ENCODE data around the gene UBL7. TPM values are rescaled to one million over a fixed set of nuclear protein-coding genes. Genes with fewer than 3 reads are reported as not detected.

The UBL7 gene
- total and polyA plus RNA-seq, 4 donors, result 12.7 to 19.5 (median 18.2) TPM

DNA sequence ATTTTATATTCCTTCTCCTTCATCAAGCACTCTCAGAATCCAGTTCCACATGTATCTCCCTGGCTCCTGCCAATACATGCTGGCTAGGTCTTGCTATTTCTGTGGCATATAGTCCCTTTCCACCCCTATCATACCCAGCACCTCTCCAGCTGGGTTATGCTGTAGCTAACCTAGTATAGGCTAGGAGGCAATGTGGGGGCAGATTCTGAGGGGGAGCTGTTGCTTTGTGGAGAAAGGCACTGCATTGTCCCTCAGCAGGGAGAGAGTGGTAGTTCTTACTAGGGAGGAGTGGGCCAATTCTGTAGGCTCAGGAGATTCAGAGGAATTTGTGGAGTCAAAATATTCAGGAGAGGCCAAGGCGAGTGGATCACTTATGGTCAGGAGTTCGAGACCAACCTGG lies 39.4 kb upstream of the UBL7 start:
- no peak for DNase-seq (ENCODE audit: low spot score)
- 98% methylated on average over 2 of the region's 2 CpGs for WGBS
- H3K4me3 ChIP-seq (ENCODE audit: low read depth in 1 of 3, low read length in 3 of 3), result no peak overlapping the region
- H3K27me3 ChIP-seq (ENCODE audit: control insufficient read depth in 4 of 4, insufficient read depth in 4 of 4, low read length in 3 of 4), result no peaks in the 10 kb centered on the region
- no peak for TF ChIP-seq SP1 (IDR thresholded peaks at IDR 0.05)
- no peak for TF ChIP-seq YY1 (IDR thresholded peaks at IDR 0.05)
- no peak for TF ChIP-seq FOXA2 (IDR thresholded peaks at IDR 0.05)
- TF ChIP-seq EGR1 (IDR thresholded peaks at IDR 0.05; ENCODE audit: low read depth in 2 of 2), result no peak
- TF ChIP-seq HNF4G (IDR thresholded peaks at IDR 0.05), result no peak
- TF ChIP-seq FOXA1 (IDR thresholded peaks at IDR 0.05), result no peak
- TF ChIP-seq, protein P1, sequence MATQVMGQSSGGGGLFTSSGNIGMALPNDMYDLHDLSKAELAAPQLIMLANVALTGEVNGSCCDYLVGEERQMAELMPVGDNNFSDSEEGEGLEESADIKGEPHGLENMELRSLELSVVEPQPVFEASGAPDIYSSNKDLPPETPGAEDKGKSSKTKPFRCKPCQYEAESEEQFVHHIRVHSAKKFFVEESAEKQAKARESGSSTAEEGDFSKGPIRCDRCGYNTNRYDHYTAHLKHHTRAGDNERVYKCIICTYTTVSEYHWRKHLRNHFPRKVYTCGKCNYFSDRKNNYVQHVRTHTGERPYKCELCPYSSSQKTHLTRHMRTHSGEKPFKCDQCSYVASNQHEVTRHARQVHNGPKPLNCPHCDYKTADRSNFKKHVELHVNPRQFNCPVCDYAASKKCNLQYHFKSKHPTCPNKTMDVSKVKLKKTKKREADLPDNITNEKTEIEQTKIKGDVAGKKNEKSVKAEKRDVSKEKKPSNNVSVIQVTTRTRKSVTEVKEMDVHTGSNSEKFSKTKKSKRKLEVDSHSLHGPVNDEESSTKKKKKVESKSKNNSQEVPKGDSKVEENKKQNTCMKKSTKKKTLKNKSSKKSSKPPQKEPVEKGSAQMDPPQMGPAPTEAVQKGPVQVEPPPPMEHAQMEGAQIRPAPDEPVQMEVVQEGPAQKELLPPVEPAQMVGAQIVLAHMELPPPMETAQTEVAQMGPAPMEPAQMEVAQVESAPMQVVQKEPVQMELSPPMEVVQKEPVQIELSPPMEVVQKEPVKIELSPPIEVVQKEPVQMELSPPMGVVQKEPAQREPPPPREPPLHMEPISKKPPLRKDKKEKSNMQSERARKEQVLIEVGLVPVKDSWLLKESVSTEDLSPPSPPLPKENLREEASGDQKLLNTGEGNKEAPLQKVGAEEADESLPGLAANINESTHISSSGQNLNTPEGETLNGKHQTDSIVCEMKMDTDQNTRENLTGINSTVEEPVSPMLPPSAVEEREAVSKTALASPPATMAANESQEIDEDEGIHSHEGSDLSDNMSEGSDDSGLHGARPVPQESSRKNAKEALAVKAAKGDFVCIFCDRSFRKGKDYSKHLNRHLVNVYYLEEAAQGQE (IDR thresholded peaks at IDR 0.05), result no peak
- TF ChIP-seq HNF4A (conservative IDR thresholded peaks at IDR 0.05), result no peak
- H3K4me1 ChIP-seq (ENCODE audit: control insufficient read depth in 4 of 4, insufficient read depth in 4 of 4, low read length in 3 of 4), result no peaks in the 10 kb centered on the region
- no peaks in the 10 kb centered on the region for H3K9me3 ChIP-seq (ENCODE audit: control insufficient read depth in 4 of 4, low read length in 3 of 4)
- no peak overlapping the region for H3K27ac ChIP-seq (ENCODE audit: low read depth in 1 of 2, low read length in 2 of 2)
- no peaks in the 10 kb centered on the region for H3K36me3 ChIP-seq (ENCODE audit: control insufficient read depth in 4 of 4, insufficient read depth in 3 of 4, low read depth in 1 of 4, low read length in 3 of 4)
- H3K9ac ChIP-seq (ENCODE audit: low read depth in 1 of 2, low read length in 2 of 2), result no peak overlapping the region

DNA sequence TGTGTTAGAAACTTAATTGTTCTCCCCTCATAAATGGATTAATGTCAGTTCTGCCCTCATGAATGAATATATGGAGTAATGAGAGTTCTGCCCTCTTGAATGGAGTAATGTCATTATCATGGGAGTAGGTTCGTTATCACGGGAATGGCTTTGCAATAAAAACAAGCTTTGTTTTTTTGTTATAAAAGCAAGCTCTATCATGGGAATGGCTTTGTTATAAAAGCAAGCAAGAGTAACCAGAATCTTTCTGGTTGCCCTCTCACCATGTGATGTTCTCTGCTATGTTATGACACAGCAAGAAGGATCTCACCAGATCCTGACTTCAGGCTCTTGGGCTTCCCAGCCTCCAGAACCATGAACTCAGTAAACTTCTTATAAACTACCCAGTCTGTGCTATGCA lies 38.4 kb upstream of the UBL7 start:
- H3K27ac ChIP-seq (ENCODE audit: low read depth in 1 of 2, low read length in 2 of 2), result no peak overlapping the region
- TF ChIP-seq FOXA2 (IDR thresholded peaks at IDR 0.05), result no peak
- TF ChIP-seq, protein P1 (IDR thresholded peaks at IDR 0.05), result no peak
- DNase-seq (ENCODE audit: low spot score), result no peak
- H3K9me3 ChIP-seq (ENCODE audit: control insufficient read depth in 4 of 4, low read length in 3 of 4), result no peaks in the 10 kb centered on the region
- H3K4me1 ChIP-seq (ENCODE audit: control insufficient read depth in 4 of 4, insufficient read depth in 4 of 4, low read length in 3 of 4), result no peaks in the 10 kb centered on the region
- no peak overlapping the region for H3K4me3 ChIP-seq (ENCODE audit: low read depth in 1 of 3, low read length in 3 of 3)
- H3K27me3 ChIP-seq (ENCODE audit: control insufficient read depth in 4 of 4, insufficient read depth in 4 of 4, low read length in 3 of 4), result no peaks in the 10 kb centered on the region
- no peaks in the 10 kb centered on the region for H3K36me3 ChIP-seq (ENCODE audit: control insufficient read depth in 4 of 4, insufficient read depth in 3 of 4, low read depth in 1 of 4, low read length in 3 of 4)
- WGBS, result 95% methylated on average over 2 of the region's 2 CpGs
- no peak overlapping the region for H3K9ac ChIP-seq (ENCODE audit: low read depth in 1 of 2, low read length in 2 of 2)

DNA sequence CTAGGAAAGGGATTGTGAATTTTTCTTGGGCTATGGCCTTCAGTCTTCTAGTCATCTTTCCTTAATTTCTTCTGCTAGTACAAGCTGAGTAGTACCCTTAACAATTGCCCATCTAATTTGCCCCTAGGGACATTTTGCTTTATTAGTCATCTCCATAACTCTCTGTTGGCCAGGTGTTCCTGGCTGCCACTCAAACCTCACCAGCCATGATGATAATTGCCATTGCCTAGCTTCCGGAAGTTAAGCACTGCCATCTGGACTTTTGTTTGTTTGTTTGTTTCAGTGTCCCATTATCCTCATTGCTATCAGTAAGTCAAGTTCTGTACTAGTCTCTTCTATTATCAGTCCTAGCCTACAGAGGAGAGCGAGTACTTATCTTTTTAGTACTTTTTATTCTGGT lies 36.6 kb upstream of the UBL7 start:
- no peak for TF ChIP-seq RAD21 (IDR thresholded peaks at IDR 0.05)
- no peak for TF ChIP-seq HNF4G (IDR thresholded peaks at IDR 0.05)
- no peak for TF ChIP-seq JUND (IDR thresholded peaks at IDR 0.05)
- TF ChIP-seq, protein P2, sequence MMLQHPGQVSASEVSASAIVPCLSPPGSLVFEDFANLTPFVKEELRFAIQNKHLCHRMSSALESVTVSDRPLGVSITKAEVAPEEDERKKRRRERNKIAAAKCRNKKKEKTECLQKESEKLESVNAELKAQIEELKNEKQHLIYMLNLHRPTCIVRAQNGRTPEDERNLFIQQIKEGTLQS (IDR thresholded peaks at IDR 0.05), result no peak
- TF ChIP-seq YY1 (IDR thresholded peaks at IDR 0.05), result no peak
- TF ChIP-seq RXRA (IDR thresholded peaks at IDR 0.05), result no peak
- no peak for TF ChIP-seq GABPA (IDR thresholded peaks at IDR 0.05 in 1 of 2, conservative IDR thresholded peaks at IDR 0.05 in 1 of 2)
- TF ChIP-seq SP1 (IDR thresholded peaks at IDR 0.05), result no peak
- TF ChIP-seq, protein P3, sequence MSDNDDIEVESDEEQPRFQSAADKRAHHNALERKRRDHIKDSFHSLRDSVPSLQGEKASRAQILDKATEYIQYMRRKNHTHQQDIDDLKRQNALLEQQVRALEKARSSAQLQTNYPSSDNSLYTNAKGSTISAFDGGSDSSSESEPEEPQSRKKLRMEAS (IDR thresholded peaks at IDR 0.05), result no peak
- no peak for TF ChIP-seq HNF4A (conservative IDR thresholded peaks at IDR 0.05)
- TF ChIP-seq, protein P4, sequence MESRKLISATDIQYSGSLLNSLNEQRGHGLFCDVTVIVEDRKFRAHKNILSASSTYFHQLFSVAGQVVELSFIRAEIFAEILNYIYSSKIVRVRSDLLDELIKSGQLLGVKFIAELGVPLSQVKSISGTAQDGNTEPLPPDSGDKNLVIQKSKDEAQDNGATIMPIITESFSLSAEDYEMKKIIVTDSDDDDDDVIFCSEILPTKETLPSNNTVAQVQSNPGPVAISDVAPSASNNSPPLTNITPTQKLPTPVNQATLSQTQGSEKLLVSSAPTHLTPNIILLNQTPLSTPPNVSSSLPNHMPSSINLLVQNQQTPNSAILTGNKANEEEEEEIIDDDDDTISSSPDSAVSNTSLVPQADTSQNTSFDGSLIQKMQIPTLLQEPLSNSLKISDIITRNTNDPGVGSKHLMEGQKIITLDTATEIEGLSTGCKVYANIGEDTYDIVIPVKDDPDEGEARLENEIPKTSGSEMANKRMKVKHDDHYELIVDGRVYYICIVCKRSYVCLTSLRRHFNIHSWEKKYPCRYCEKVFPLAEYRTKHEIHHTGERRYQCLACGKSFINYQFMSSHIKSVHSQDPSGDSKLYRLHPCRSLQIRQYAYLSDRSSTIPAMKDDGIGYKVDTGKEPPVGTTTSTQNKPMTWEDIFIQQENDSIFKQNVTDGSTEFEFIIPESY (IDR thresholded peaks at IDR 0.05), result no peak
- no peak for TF ChIP-seq TAF1 (conservative IDR thresholded peaks at IDR 0.05)
- TF ChIP-seq, protein P5, sequence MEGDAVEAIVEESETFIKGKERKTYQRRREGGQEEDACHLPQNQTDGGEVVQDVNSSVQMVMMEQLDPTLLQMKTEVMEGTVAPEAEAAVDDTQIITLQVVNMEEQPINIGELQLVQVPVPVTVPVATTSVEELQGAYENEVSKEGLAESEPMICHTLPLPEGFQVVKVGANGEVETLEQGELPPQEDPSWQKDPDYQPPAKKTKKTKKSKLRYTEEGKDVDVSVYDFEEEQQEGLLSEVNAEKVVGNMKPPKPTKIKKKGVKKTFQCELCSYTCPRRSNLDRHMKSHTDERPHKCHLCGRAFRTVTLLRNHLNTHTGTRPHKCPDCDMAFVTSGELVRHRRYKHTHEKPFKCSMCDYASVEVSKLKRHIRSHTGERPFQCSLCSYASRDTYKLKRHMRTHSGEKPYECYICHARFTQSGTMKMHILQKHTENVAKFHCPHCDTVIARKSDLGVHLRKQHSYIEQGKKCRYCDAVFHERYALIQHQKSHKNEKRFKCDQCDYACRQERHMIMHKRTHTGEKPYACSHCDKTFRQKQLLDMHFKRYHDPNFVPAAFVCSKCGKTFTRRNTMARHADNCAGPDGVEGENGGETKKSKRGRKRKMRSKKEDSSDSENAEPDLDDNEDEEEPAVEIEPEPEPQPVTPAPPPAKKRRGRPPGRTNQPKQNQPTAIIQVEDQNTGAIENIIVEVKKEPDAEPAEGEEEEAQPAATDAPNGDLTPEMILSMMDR (IDR thresholded peaks at IDR 0.05; ENCODE audit: low read depth, low read length, missing input control), result no peak
- Histone ChIP-seq H3K4me1 (ENCODE audit: control insufficient read depth in 4 of 4, insufficient read depth in 4 of 4, low read length in 3 of 4) (no peaks in the 10 kb centered on the region), H3K9ac (ENCODE audit: low read depth in 1 of 2, low read length in 2 of 2) (no peak overlapping the region), H3K36me3 (ENCODE audit: control insufficient read depth in 4 of 4, insufficient read depth in 3 of 4, low read depth in 1 of 4, low read length in 3 of 4) (no peaks in the 10 kb centered on the region), H3K27me3 (ENCODE audit: control insufficient read depth in 4 of 4, insufficient read depth in 4 of 4, low read length in 3 of 4) (no peaks in the 10 kb centered on the region), H3K27ac (ENCODE audit: low read depth in 1 of 2, low read length in 2 of 2) (no peak overlapping the region), H3K4me3 (ENCODE audit: low read depth in 1 of 3, low read length in 3 of 3) (no peak overlapping the region), H3K9me3 (ENCODE audit: control insufficient read depth in 4 of 4, low read length in 3 of 4) (no peaks in the 10 kb centered on the region)
- WGBS, result 82% methylated on average over 2 of the region's 2 CpGs
- DNase-seq (ENCODE audit: low spot score), result no peak
